Measurements from ENCODE around the gene PGC. TPM values are rescaled to one million over a fixed set of nuclear protein-coding genes. Genes with fewer than 3 reads are reported as not detected.

The PGC gene
- total RNA-seq, 4 donors from 2014 or later: not detected

DNA sequence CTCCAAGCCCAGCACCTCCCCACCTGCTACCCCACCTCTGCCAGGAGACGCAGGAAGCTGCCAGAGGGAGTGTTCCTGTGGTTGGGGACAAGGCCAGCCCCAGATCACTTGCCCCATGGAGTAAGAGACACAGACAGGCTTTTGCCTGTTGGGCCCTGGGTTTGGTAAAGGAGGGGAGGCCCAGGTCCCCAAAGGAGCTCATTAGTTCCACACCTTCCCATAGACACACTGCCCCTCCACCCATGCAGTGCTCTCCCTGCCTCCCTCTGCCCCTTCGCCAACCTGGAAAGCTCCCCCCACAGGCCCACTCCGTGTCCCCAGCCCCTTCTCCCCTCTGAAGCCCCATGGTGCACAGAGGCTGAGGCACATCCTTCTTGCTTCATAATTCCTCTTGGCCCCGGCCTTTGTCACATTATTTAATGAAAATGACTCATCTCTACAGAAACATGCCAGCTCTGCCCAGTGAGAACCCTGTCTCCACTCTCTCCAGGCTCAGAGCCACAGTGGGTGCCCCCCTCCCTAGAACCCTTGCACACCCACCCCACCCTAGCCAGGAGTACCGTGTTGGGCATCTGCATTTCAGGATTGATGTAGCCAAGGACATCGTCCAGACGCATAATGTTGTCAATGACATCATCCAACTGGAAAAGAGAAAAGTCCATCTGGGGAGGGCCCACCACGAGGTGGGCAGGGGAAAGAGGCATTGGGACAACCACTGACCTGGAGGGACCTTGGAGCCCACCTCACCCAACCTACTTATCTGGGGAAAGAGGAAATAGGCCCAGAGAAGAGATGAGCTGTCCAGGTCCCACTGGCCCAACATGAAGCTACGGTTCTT, 57.8 kb downstream of the PGC start:
- TF ChIP-seq, protein P1, sequence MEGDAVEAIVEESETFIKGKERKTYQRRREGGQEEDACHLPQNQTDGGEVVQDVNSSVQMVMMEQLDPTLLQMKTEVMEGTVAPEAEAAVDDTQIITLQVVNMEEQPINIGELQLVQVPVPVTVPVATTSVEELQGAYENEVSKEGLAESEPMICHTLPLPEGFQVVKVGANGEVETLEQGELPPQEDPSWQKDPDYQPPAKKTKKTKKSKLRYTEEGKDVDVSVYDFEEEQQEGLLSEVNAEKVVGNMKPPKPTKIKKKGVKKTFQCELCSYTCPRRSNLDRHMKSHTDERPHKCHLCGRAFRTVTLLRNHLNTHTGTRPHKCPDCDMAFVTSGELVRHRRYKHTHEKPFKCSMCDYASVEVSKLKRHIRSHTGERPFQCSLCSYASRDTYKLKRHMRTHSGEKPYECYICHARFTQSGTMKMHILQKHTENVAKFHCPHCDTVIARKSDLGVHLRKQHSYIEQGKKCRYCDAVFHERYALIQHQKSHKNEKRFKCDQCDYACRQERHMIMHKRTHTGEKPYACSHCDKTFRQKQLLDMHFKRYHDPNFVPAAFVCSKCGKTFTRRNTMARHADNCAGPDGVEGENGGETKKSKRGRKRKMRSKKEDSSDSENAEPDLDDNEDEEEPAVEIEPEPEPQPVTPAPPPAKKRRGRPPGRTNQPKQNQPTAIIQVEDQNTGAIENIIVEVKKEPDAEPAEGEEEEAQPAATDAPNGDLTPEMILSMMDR (IDR thresholded peaks at IDR 0.05; ENCODE audit: low read depth): no peak

DNA sequence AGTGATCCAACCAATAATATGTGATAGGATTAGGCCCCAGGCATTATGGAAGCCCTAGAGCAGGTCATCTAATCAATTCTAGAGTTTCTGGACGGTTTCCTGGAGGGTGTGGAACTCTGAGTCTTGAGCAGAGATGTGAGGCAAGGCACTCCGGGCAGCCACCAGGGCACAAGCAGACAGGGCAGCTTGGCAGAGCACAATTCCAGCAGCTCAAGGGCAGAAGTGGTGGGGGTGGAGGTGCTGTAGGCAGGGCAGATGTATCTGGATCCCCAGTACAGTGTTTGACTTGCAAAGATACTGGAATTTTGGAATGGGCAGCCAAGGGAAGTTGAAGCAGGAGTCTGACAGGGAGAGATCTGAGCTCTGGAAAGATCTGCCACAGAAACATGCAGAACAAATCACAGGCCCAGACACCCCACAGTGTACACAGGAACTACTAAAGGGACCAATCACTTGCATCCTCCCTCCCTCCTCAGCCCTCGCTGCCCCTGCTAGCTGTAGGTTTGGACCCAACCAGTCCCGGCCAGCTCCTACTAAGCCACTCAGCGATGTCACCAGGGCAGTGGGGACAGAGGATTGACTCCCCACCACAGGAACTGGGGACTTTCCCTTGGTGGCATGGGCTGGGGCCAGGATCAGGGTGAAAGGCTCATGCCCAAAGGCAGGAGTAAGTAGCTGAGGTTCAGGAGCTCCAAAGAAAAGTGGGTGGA, 58.8 kb downstream of the PGC start:
- TF ChIP-seq, protein P1 (IDR thresholded peaks at IDR 0.05; ENCODE audit: low read depth): no peak

DNA sequence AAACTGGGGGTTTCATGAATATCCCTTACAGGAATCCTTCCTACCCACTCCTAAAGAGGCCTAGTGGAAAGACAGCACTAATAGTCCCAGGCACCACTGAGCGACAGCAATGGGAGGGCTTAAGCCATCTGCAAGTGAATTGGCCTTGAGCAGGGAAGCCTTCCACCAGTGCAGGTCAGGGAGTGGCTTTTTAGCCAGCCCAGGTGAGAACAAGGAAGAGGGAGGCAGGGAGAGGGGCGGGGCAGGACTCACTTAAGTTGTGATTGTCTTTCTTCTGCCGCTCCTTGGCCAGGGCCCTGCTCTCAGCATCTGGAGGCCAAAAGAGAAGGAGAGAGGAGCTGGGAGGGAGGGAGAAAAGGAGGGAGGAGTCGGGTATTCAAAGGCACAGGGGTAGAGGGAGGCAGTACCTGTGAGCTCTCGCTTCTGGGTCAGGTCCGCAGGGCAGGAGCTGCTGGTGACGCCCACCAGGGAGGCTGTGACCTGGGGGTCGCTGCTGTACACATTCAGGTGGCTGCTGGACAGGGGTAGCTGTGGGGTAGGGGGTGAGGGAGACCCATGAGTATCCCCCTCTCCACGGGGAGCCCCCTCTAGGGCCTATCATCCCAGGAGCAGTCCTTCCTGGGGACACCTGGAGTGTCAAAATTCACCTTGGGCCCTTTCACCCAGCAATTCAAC, 59.6 kb downstream of the PGC start:
- TF ChIP-seq, protein P1 (IDR thresholded peaks at IDR 0.05; ENCODE audit: low read depth): no peak

Small RNA genes lying within 50 kb of the gene (small RNA-seq; reads per million reads assigned to genes)
- not detected for gene AL365205.2
- not detected for gene AL365205.3

Other genes with a start within 250 kb of the PGC start
- gene FOXP4, start 201.0 kb downstream of the PGC start, total RNA-seq: 10 to 100 TPM in 1 of 4 donors, 1 to 10 TPM in 3; 2.4 to 15.1 (median 4.9) TPM
- gene MDFI, start 108.9 kb downstream of the PGC start, total RNA-seq: 10 to 100 TPM in 3 of 4 donors, 1 to 10 TPM in 1; 1.6 to 77.6 (median 11.7) TPM
- 10 to 100 TPM in 3 of 4 donors, 1 to 10 TPM in 1; 6.5 to 11.9 (median 10.9) TPM for gene TFEB, start 11.8 kb downstream of the PGC start, total RNA-seq
- gene FRS3, start 32.5 kb upstream of the PGC start, total RNA-seq: 1 to 10 TPM; 2.1 to 6.8 (median 3.6) TPM
- gene PRICKLE4, start 33.4 kb upstream of the PGC start, total RNA-seq: 1 to 10 TPM; 2.2 to 5.1 (median 4.3) TPM
- gene TOMM6, start 40.3 kb upstream of the PGC start, total RNA-seq: 100 to 1,000 TPM in 2 of 4 donors, 10 to 100 TPM in 2; 74.9 to 164 (median 94.5) TPM
- 1 to 10 TPM; 4.1 to 7.8 (median 5.7) TPM for gene USP49, start 148.0 kb upstream of the PGC start, total RNA-seq
- 10 to 100 TPM in 2 of 4 donors, 1 to 10 TPM in 2; 5.8 to 12.9 (median 10.4) TPM for gene MED20, start 173.7 kb upstream of the PGC start, total RNA-seq
- gene BYSL, start 174.1 kb upstream of the PGC start, total RNA-seq: 10 to 100 TPM in 1 of 4 donors, 1 to 10 TPM in 3; 3.2 to 12.1 (median 6.2) TPM
- gene CCND3, start 194.4 kb upstream of the PGC start, total RNA-seq: 100 to 1,000 TPM in 3 of 4 donors, 10 to 100 TPM in 1; 75.2 to 153 (median 130) TPM